PC-9 (cell line): ENCODE results near the gene NRIP1.

Experiments used
- CTCF ChIP-seq: fragments of 200-600 bp; sonication (generic); conservative IDR thresholded peaks from 2 replicates; pipeline ENCODE4 v1.6.1; 2017; ENCODE audit warnings: mixed run types, antibody characterized with exemption, mild to moderate bottlenecking, moderate library complexity
- EZH2 ChIP-seq: fragments of 200-600 bp; sonication (generic); IDR thresholded peaks from 2 replicates; pipeline ENCODE4 v1.8.0; 2017; ENCODE audit warnings: antibody characterized with exemption, low read depth

GRCh38 chr21:15078180-15078579 is 13.4 kb upstream of the NRIP1 start:
- TF ChIP-seq CTCF = no peak
- TF ChIP-seq EZH2 = no peak
